H1 (cell line): ENCODE results near the gene UBAP2L. TPM values are rescaled to one million over a fixed set of nuclear protein-coding genes. Genes with fewer than 3 reads are reported as not detected.

Experiments used
- JUN ChIP-seq: IDR thresholded peaks from 2 replicates; pipeline ENCODE4 v1.6.1; 2011; ENCODE audit warnings: low read depth, mild to moderate bottlenecking, improper control_type of control experiment, low read length
- SUZ12 ChIP-seq: fragments of 200-600 bp; sonication (generic); IDR thresholded peaks from 2 replicates; pipeline ENCODE4 v1.6.1; 2012; ENCODE audit warnings: mild to moderate bottlenecking, inconsistent platforms, low read length, moderate library complexity, mixed read lengths
- polyA plus RNA-seq, 7 experiments: library from polyadenylated mRNA; depleted of rRNA in 3 of 7; stranded (reverse) in 5 of 7; unstranded in 2 of 7; fragments of >200 nt in 5 of 7; fragments of 200-250 nt in 2 of 7; gene quantifications; 1 replicate in 5 of 7; 2 replicates in 1 of 7; 4 replicates in 1 of 7; pipeline versions ENCODE4 v1.2.1 to v1.2.3, GENCODE V29; 2011 to 2013; ENCODE audit warnings: missing spikeins in 2 of 7, mixed read lengths in 2 of 7
- total RNA-seq: library from RNA; stranded (reverse); fragmentation: NEBNext Ultra II Directional; extraction: Animal tissue kit (Norgen Biotek cat#: 25700); gene quantifications from 2 replicates; pipeline ENCODE4 v1.2.1, GENCODE V29; 2021

UBAP2L gene
- total and polyA plus RNA-seq, 2 of the 8 experiments (the other 6 are each of a cell fraction or from before 2014, with no cell fraction given) = 254 to 349 TPM

GRCh38 chr1:154237435-154237834 is 16.7 kb downstream of the UBAP2L start (continued):
- no peak for TF ChIP-seq JUN
- no peak for TF ChIP-seq SUZ12
